ENCODE results near the gene ABL1. TPM values are rescaled to one million over a fixed set of nuclear protein-coding genes. Genes with fewer than 3 reads are reported as not detected.

The ABL1 gene
- total RNA-seq, 1 donor from 2014 or later: 113 TPM

DNA sequence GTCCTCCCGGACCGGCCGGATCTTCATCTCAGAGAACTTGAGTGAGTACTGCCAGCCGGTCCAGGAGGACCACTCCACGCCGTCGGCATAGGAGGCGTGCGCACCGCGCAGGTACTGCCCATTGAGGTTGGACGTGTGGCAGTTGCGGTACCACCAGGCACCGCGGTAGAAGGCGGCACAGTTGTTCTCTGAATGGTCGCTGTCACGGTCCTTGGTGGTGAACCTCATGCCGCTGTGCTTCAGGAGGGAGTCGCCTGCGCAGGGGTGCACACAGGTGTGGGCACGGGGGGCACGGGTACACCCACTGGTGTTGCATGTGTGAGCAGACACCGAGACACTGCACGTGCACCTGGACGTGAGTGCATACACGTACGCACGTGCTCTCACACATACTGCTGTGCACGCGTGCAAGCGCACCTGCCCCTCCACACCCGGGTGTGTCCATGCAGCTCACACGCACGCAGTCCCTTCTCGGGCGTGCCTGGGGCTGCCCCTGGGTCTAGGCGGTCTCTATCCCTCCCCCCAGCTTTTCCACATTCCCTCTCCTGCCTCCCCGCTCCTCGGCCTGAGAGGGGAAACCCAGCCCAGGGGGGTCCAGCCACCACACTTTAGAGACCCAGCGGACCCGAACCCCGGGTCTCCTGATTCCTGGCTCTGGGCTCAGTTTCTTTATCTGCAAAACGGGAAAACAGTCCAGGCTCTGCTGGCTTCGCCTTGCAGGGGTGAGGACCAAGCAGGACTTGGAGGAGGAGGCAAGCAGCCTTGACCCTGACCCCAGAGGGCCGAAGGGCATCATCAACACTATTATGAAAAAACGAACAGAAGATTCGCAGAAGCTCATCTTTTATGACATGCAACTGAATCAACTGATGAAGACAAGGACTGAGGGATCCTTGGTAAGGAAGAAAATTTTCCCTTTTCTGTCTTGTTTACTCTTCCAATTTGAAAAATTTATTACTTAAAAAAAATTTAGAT lies 69.3 kb downstream of the ABL1 start:
- H3K27ac Mint-ChIP-seq (ENCODE audit: unreplicated experiment): no peak overlapping the region
- Histone ChIP-seq H3K4me2 (ENCODE audit: low read length) (no peak overlapping the region), H3K9me3 (ENCODE audit: insufficient read depth, low read depth, low read length) (no peaks in the 10 kb centered on the region), H3K27ac (ENCODE audit: low read depth, low read length) (no peak overlapping the region), H3K4me1 (ENCODE audit: insufficient read depth, low read length) (no peaks in the 10 kb centered on the region), H3K27me3 (ENCODE audit: insufficient read depth, low read length) (peaks cover 2% of the 10 kb centered on the region), H3K79me2 (ENCODE audit: insufficient read depth, low read length) (no peaks in the 10 kb centered on the region), H4K20me1 (ENCODE audit: insufficient read depth, low read length) (peaks cover 4% of the 10 kb centered on the region), H3K4me3 (ENCODE audit: insufficient read depth, low read depth, low read length) (no peak overlapping the region), H3K9ac (ENCODE audit: low read length) (no peak overlapping the region), H3K36me3 (ENCODE audit: insufficient read depth, low read length) (no peaks in the 10 kb centered on the region), H2AFZ (ENCODE audit: low read depth, low read length) (no peak overlapping the region)
- FAIRE-seq: no peak
- H3K27me3 Mint-ChIP-seq (ENCODE audit: low read depth, unreplicated experiment): peaks cover 24% of the 10 kb centered on the region
- H3K36me3 Mint-ChIP-seq (ENCODE audit: low read depth, unreplicated experiment): no peaks in the 10 kb centered on the region
- TF ChIP-seq, protein P1, sequence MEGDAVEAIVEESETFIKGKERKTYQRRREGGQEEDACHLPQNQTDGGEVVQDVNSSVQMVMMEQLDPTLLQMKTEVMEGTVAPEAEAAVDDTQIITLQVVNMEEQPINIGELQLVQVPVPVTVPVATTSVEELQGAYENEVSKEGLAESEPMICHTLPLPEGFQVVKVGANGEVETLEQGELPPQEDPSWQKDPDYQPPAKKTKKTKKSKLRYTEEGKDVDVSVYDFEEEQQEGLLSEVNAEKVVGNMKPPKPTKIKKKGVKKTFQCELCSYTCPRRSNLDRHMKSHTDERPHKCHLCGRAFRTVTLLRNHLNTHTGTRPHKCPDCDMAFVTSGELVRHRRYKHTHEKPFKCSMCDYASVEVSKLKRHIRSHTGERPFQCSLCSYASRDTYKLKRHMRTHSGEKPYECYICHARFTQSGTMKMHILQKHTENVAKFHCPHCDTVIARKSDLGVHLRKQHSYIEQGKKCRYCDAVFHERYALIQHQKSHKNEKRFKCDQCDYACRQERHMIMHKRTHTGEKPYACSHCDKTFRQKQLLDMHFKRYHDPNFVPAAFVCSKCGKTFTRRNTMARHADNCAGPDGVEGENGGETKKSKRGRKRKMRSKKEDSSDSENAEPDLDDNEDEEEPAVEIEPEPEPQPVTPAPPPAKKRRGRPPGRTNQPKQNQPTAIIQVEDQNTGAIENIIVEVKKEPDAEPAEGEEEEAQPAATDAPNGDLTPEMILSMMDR (IDR thresholded peaks at IDR 0.05; ENCODE audit: insufficient read depth, low read depth, low read length): no peak
- no peak for TF ChIP-seq EZH2 (IDR thresholded peaks at IDR 0.05; ENCODE audit: insufficient read depth, low read length)
- H3K9me3 Mint-ChIP-seq (ENCODE audit: unreplicated experiment): no peaks in the 10 kb centered on the region
- no peak overlapping the region for H3K4me3 Mint-ChIP-seq (ENCODE audit: unreplicated experiment)
- no peaks in the 10 kb centered on the region for H3K4me1 Mint-ChIP-seq (ENCODE audit: low read depth, unreplicated experiment)
- no peak for DNase-seq (ENCODE audit: low read depth)

DNA sequence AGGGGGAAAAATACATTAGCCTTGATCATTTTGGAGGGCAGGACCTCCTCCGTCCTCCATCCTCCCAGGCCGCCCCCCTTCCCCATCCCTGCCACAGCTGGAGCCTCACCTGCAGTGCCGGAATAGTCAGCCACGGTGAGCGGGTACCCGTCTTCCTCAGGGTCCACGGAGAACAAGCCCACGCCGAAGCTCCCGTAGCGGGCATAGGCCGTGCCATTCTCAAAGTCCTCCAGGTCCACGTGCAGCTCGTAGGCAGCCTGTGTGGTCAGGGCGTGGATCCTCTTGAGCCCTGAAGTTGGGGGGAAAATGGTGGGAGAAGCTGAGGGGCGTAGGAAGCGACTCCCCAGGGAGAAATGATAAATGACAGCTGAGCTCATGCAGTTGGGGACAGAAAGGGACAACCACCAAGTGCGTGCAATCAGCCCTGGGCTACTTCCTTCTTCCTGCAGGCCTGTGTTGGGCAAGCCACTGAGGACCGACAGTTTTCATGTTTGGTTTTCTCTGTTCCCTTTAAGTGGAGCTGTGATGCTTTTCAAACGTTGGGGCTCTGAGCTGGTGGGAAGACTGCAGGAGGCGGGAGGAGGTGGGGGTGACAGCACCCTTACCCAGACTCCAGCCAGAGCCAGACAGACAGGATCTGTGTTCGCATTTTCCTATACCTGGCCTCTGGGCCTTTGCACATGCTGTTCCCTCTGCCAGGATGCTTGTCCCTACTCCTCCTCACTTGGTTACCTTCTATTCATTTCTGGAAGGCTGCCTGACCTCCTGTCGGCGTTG lies 70.3 kb downstream of the ABL1 start:
- Histone ChIP-seq H3K9ac (ENCODE audit: low read length) (no peak overlapping the region), H3K27ac (ENCODE audit: low read depth, low read length) (no peak overlapping the region), H3K4me1 (ENCODE audit: insufficient read depth, low read length) (no peaks in the 10 kb centered on the region), H4K20me1 (ENCODE audit: insufficient read depth, low read length) (peaks cover 4% of the 10 kb centered on the region), H3K27me3 (ENCODE audit: insufficient read depth, low read length) (peaks cover 2% of the 10 kb centered on the region), H3K36me3 (ENCODE audit: insufficient read depth, low read length) (no peaks in the 10 kb centered on the region), H3K9me3 (ENCODE audit: insufficient read depth, low read depth, low read length) (no peaks in the 10 kb centered on the region), H2AFZ (ENCODE audit: low read depth, low read length) (no peak overlapping the region), H3K79me2 (ENCODE audit: insufficient read depth, low read length) (no peaks in the 10 kb centered on the region), H3K4me3 (ENCODE audit: insufficient read depth, low read depth, low read length) (no peak overlapping the region), H3K4me2 (ENCODE audit: low read length) (no peak overlapping the region)
- Mint-ChIP-seq H3K4me1 (ENCODE audit: low read depth, unreplicated experiment) (no peaks in the 10 kb centered on the region), H3K4me3 (ENCODE audit: unreplicated experiment) (no peak overlapping the region), H3K36me3 (ENCODE audit: low read depth, unreplicated experiment) (no peaks in the 10 kb centered on the region), H3K27me3 (ENCODE audit: low read depth, unreplicated experiment) (peaks cover 27% of the 10 kb centered on the region), H3K9me3 (ENCODE audit: unreplicated experiment) (no peaks in the 10 kb centered on the region), H3K27ac (ENCODE audit: unreplicated experiment) (no peak overlapping the region)
- FAIRE-seq (no peak), DNase-seq (ENCODE audit: low read depth) (no peak)
- no peak for TF ChIP-seq EZH2 (IDR thresholded peaks at IDR 0.05; ENCODE audit: insufficient read depth, low read length)
- TF ChIP-seq, protein P1 (IDR thresholded peaks at IDR 0.05; ENCODE audit: insufficient read depth, low read depth, low read length): no peak

Measured in astrocyte (in vitro differentiated cells and primary cell).